M059J (cell line): ENCODE measurements around the gene CELA3B. TPM values are rescaled to one million over a fixed set of nuclear protein-coding genes. Genes with fewer than 3 reads are reported as not detected.
"Not testable (repeated sequence)": the region's sequence is repeated elsewhere in the genome, so short reads cannot be mapped to it uniquely, and the experiment has no call there.

Experiments
- DNase-seq: peaks from one replicate; pipeline ENCODE4 v3.0.0-alpha.2; 2012; ENCODE audit warnings: low read depth
- total RNA-seq: library from RNA; depleted of rRNA; stranded (reverse); fragments of >200 nt; shearing (Covaris generic); gene quantifications from 2 replicates; pipeline ENCODE4 v1.2.3, GENCODE V29; 2014; rRNA removed

CELA3B gene, protein sequence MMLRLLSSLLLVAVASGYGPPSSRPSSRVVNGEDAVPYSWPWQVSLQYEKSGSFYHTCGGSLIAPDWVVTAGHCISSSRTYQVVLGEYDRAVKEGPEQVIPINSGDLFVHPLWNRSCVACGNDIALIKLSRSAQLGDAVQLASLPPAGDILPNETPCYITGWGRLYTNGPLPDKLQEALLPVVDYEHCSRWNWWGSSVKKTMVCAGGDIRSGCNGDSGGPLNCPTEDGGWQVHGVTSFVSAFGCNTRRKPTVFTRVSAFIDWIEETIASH
- not detected in 2 replicates for total RNA-seq

DNA sequence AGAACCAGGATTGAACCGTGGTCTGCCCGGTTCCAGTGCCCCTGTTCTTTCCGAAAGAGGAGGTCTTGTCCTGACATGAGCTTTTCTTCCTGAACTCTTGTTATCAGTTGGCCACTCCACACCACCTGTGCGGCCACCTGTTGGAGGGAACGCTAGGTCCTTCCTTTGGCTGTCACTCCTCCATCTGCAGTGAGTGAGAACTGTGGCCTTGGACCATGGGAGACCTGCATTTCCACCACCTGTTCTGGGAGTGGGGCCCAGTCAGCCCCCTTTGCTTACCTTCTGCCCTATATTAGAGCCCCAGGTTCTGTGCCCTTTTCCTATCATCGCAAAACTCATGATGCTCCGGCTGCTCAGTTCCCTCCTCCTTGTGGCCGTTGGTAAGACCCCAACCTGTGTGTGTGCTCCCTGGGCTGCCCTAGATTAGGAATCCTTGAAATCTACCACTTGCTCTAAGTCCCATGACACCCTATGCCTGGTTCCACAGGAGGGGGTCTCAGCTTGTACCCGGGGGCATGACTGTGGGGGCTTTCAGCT lies at the start of gene CELA3B:
CELA3B (plus strand) TSS at position 320 of the 537 bp plus-strand sequence; CDS start at position 338, 18 bp downstream.
- DNase-seq: not testable (repeated sequence)

GRCh38 chr1:21927533-21928237 lies 49.1 kb upstream of the CELA3B start:
- no peak for DNase-seq

- DNase-seq: no peak
Observed at GRCh38 chr1:21930080-21930571, 46.7 kb upstream of the CELA3B start.

DNA sequence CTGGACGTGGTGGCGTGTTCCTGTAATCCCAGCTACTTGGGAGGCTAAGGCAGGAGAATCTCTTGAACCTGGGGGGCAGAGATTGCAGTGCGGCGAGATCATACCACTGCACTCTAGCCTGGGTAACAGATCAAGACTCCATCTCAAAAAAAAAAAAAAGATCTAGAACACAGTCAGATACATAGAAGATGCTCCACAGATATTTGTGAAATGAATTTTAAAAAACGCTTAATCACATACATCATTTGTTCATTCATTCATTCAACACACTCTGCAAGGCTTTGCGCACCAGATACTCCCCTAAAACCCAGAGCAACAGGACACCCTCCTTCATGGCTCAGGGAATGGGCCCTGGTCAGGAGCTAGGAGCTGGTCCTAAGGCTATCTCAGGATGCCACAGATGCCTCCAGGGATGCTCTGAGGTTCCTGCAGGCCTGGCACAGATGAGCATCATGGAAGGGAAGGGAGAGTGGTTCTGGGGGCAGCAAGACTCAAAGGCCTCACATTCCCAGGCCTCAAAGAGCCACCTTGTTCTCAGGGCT lies 46.1 kb upstream of the CELA3B start:
- no peak for DNase-seq

GRCh38 chr1:21931171-21932093 lies 45.4 kb upstream of the CELA3B start:
- peak; percentile 96 for DNase-seq

- no peak for DNase-seq
Observed at GRCh38 chr1:21932127-21932526, 44.7 kb upstream of the CELA3B start.

GRCh38 chr1:21933397-21934248 lies 43.2 kb upstream of the CELA3B start:
- DNase-seq: peak; percentile 77

- no peak for DNase-seq
Observed at GRCh38 chr1:21935393-21935804, 41.4 kb upstream of the CELA3B start.

DNA sequence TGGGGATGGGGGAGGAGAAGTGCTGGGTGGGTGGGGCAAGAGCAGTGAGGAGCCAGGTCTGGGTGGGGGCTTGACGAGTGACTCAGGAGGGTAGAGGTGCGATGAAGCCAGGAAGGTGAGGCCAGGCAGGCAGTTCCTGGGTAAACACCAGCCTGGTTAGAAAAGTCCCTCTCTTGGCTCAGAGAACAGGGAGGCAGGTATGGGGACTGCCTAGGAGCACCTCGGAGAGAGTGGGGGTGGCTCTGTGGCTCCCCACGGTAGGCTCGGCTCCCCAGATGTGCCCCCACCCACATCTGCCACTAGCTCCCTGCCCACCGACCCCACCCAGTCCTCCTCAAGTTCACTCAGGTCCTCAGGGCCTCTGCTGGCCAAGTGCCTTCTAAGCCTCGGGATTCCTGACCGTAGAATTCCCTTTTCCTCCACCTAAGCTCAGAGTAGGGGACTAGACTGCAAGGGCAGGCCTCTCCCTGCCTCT lies 40.9 kb upstream of the CELA3B start:
- DNase-seq: peak; percentile 43

GRCh38 chr1:21936366-21937031 lies 40.3 kb upstream of the CELA3B start:
- no peak for DNase-seq

- DNase-seq: no peak
Observed at GRCh38 chr1:21937034-21937371, 39.8 kb upstream of the CELA3B start, which contains the start of gene HSPG2. Gene HSPG2 (minus strand): TSS chr1:21937310. CDS start chr1:21937217, 93 bp downstream.

DNA sequence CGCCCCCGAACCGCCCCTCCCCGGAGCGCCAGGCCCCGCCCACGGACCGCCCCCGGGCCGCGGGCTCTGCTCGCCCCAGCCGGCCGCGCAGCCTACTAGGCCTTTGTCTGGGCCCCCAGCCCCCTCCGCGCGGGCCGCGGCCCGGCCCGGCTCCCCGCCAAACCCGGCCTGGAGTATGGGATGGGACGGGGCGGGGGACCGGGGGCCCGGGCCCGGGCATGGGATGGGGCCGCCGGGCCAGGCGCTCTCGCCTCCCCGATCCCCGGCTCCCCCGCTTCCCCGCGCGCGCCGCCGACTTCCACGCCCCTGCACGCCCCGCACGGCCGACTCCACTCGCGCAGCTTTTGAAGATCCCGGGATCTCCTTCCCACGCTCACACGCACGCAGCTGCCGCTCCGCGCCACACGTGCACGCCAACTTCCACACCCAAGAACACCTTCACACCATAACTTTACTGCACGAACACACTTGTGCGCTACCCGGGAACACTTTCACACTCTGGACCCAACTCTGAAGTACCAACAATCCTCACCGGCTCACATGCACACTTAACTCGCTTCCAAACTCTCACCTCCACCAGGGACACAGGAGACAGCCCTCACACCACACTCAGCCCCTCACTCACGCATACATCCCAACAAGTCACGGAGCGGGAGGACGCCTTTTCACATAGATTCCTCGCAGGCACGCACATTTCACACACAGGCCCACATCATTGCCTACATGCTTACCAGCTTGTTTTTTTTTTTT lies 39.3 kb upstream of the CELA3B start:
- DNase-seq: peak; percentile 70

DNA sequence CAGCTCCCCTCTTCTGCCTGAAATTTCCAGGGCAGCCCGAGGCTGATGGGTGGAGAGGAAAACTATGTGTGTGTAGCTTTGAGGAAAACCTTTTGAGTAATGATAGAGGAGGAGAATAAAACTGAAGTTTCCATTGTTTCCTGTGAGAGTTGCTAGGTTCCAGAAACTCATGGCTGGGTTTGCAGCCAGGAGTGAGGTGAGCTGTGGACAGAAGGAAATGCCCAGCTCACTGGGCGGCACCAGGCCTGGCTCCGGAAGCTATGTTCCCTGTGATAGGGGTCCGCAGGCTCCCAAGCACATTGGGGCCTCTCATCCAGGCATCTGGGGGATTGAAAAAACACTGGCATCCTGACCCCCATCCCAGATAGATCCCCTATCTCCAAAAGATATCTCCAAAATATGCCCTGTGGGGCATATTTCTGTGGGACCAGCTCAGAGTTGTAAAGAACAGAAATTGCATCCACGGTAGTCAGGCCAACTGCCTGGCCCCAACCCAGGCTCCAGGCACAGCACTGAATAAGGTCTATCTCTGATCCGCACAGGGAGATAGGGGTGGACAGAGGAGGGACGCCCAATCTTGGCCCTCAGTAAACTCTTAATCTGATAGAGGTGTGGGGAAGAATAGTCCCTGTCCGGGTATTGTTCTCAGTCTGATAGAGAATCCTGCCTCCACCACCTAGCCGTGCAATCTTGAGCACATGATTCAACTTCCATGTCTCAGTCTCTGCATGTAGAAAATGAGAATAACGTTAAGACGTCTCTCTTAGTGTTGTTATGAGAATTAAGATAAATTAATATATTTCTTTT lies 37.9 kb upstream of the CELA3B start:
- peak; percentile 68 for DNase-seq

DNA sequence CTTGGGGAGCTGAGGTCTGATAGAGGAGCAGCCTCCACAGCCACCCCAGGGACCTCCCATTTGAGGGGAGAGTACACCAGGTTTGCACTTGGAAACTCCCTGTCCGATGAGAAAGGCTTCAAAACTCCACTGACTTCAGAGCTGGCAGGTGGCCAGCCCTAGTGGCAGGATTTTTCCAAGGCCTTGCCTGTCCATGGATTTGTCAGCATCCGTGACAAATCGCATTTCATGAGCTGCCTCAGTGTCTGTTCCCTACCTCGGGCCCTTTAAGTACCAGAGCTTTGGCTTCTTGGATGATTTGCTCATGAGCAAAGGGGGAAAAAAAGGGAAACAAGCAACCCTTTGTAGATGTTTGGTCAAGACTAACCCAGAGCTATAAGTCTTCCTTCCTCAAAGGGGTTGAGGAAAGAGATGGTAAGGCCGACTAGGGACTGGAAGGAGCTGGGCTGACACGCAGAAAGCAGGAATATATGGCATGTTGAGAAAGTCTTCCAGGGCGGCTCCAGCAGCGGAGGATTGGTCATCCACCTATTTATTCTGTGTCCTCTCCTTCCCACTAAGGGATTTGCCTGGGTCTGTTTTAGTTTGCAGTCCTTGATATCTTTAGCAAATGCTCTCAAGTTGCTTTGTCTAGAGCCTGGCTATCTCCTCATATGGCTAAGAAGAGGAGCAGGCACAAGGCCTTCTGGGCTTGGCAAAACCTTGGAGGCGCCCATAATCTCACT lies 37.0 kb upstream of the CELA3B start:
- DNase-seq: peak; percentile 97

DNA sequence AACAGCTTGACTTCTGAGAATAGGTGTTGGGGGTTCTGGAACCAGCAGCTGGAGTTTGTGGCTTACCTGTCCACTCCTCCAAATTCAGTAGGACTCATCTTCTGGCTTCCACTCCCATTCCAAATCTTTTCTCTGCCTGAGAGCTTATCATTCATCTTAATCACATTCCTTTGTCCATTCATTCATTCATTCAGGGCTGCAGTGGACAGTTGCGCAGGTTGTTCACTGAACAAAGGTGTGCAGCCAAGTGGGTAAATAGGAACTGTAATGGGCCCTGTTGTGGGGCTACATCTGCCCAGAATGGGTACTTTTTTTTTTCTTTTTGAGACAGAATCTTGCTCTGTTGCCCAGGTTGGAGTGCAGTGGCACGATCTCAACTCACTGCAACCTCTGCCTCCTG lies 36.3 kb upstream of the CELA3B start:
- no peak for DNase-seq

- no peak for DNase-seq
Observed at GRCh38 chr1:21941370-21941769, 35.5 kb upstream of the CELA3B start.

DNA sequence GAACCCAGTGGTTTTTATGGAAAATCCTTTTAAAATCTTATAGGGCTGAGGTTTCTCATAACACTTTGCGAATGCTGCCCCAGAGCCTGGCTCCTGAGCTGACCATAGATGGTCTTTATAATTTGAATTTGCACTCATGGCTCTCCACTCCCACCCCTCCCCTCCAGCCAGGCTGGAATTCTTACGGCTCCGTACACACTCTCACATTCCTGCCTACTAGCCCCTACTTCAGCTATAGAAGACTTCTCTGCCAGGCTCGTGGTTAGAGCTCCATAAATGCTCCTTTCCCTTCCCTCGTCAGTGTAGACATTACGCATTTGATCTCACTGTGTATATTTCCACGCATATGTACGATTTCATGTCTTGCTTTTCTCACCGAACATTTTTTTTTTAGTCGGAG lies 34.4 kb upstream of the CELA3B start:
- no peak for DNase-seq
